Nephron progenitor cell (in vitro differentiated cells): Measurements from ENCODE around the gene SOHLH1.

Source experiments
- DNase-seq: peaks from one replicate; pipeline ENCODE4 v3.0.0; 2021
- H3K27ac Mint-ChIP-seq: 2 replicates; pipeline ENCODE4 v1.8.0; 2021; ENCODE audit warnings: mild to moderate bottlenecking, moderate library complexity, mixed read lengths
- H3K27me3 Mint-ChIP-seq: 2 replicates; pipeline ENCODE4 v1.8.0; 2021; ENCODE audit warnings: mild to moderate bottlenecking, low read depth, mixed read lengths; ENCODE audit not compliant: poor library complexity
- H3K36me3 Mint-ChIP-seq: 2 replicates; pipeline ENCODE4 v1.8.0; 2021; ENCODE audit warnings: low read depth, mixed read lengths
- H3K4me1 Mint-ChIP-seq: 2 replicates; pipeline ENCODE4 v1.8.0; 2021; ENCODE audit warnings: mixed read lengths
- H3K4me3 Mint-ChIP-seq: 2 replicates; pipeline ENCODE4 v1.8.0; 2021; ENCODE audit warnings: mild to moderate bottlenecking, moderate library complexity, mixed read lengths
- H3K9me3 Mint-ChIP-seq: 2 replicates; pipeline ENCODE4 v1.8.0; 2021; ENCODE audit warnings: mild to moderate bottlenecking, moderate library complexity, mixed read lengths
- CTCF ChIP-seq: fragments of 200-600 bp; sonication (generic); IDR thresholded peaks from 2 replicates; pipeline ENCODE4 v1.5.0; 2021; ENCODE audit warnings: antibody characterized with exemption

SOHLH1 gene

DNA sequence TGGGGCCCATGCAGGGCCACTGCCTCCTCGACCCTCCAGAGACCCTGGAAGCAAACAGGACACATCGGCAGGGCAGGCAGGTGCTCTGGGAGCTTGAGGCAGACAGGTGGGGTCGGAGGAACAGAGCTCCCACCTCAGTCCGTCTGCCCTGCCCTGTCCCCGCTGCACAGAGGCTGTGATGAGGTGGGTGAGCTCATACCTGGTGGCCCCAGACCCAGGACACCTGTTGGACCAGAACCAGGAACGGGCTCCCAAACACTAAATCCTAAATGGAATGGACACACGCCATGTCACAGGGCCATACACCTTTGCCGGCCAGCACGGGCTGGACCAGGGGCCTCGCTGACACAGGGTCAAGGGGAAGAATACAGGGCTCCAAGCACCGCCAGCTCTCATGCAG lies 5.5 kb downstream of the SOHLH1 start:
- Mint-ChIP-seq H3K27ac (no peak overlapping the region), H3K27me3 (peaks cover 31% of the 10 kb centered on the region), H3K4me3 (no peak overlapping the region), H3K36me3 (no peaks in the 10 kb centered on the region), H3K4me1 (peaks cover 28% of the 10 kb centered on the region), H3K9me3 (no peaks in the 10 kb centered on the region)
- no peak for DNase-seq
- no peak for TF ChIP-seq CTCF

DNA sequence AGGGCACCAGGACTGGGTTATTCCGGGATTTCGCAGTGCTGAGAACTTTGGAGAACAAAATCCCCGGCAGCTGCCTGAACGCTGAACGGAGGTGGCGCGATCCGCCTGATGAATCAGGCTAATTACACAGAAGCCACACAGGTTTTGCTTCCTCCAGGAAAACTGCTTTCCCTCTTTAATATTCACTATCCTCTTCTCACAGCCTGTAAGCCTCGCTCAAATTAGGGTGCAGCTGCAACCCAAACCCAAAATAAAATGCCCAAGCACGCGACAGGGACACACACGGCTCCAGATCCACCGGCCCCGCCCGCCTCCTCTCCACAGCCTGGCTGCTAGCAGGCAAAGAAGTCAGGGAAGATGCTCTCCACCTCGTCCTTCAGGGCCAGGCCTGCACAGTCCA lies 6.0 kb downstream of the SOHLH1 start:
- no peak for TF ChIP-seq CTCF
- Mint-ChIP-seq H3K4me3 (no peak overlapping the region), H3K9me3 (no peaks in the 10 kb centered on the region), H3K36me3 (no peaks in the 10 kb centered on the region), H3K27ac (no peak overlapping the region), H3K4me1 (peaks cover 28% of the 10 kb centered on the region), H3K27me3 (peaks cover 31% of the 10 kb centered on the region)
- DNase-seq: no peak

DNA sequence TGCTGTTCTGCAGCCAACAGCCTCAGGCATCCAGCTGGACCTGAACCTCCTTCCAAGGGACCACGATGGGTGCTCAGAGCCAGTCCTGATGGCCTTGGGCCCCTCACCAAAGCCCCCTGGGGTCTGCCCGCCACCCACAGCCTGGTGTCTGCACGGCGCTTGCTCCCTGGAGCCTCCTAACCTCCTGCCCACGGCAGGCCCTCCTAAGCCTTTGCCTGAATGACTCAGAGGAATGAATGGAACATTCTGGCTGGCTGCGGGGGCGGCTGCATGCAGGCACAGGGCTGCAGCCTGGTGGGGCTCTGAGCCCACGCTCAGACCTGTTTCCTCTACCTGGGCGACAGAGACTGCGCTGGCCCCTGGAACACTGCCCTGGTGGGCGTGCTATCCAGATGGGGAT lies 6.9 kb downstream of the SOHLH1 start:
- no peak for TF ChIP-seq CTCF
- H3K27me3 Mint-ChIP-seq: peaks cover 26% of the 10 kb centered on the region
- no peaks in the 10 kb centered on the region for H3K9me3 Mint-ChIP-seq
- H3K27ac Mint-ChIP-seq: no peak overlapping the region
- H3K36me3 Mint-ChIP-seq: no peaks in the 10 kb centered on the region
- peaks cover 24% of the 10 kb centered on the region for H3K4me1 Mint-ChIP-seq
- DNase-seq: peak; percentile 29
- H3K4me3 Mint-ChIP-seq: no peak overlapping the region

DNA sequence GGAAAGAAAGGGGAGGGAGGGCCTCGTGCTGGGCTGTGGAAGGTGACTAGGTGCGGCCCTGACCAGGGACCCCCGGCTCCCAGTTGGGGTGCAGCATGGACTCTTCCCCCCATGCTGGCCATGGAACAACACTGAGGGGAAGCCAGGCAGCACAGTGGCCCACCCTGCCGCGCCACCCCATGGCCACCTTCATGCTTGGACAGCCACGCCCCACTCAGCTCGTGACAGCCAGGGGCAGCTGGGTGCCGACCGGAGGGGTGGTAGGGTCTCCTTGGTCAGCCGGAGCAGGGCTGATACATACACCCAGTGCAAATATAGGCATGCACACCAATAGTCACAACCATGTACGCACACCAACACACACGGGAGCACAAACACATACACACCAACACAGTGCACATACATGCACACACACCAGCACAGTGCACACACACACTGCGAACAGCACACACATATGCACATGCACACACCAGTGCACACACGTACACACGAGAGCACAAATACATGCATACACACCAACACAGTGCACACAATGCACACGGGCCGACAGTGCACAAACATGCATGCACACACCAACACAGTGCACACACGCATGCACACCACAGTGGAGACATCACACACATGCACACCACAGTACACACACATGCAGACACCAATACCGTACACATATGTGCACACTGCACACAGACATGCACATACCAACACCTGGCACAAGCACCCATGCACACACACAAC lies 8.3 kb downstream of the SOHLH1 start:
- peaks cover 18% of the 10 kb centered on the region for H3K27me3 Mint-ChIP-seq
- H3K36me3 Mint-ChIP-seq: no peaks in the 10 kb centered on the region
- no peak for DNase-seq
- H3K4me1 Mint-ChIP-seq: peaks cover 32% of the 10 kb centered on the region
- H3K9me3 Mint-ChIP-seq: no peaks in the 10 kb centered on the region
- H3K27ac Mint-ChIP-seq: no peak overlapping the region
- H3K4me3 Mint-ChIP-seq: no peak overlapping the region
- TF ChIP-seq CTCF: no peak

- H3K4me3 Mint-ChIP-seq: no peak overlapping the region
These were observed 10.3 kb downstream of the SOHLH1 start for GRCh38 chr9:135689011-135689410.

More at GRCh38 chr9:135689011-135689410, 10.3 kb downstream of the SOHLH1 start:
- Mint-ChIP-seq H3K9me3 (no peaks in the 10 kb centered on the region), H3K27ac (peak overlapping the region; percentile 59), H3K36me3 (no peaks in the 10 kb centered on the region), H3K4me1 (peaks cover 26% of the 10 kb centered on the region), H3K27me3 (peaks cover 21% of the 10 kb centered on the region)
- no peak for TF ChIP-seq CTCF
- DNase-seq: no peak
